Hepatocyte (in vitro differentiated cells): Measurements from ENCODE around the gene AFF2. TPM values are rescaled to one million over a fixed set of nuclear protein-coding genes. Genes with fewer than 3 reads are reported as not detected.
A peak's percentile ranks its signal among the peaks of the same experiment; 100 is the strongest.

Experiments
- DNase-seq: peaks from one replicate; pipeline ENCODE4 v3.0.0-alpha.2; 2016; ENCODE audit warnings: low spot score
- H2AFZ ChIP-seq: fragments of 200-600 bp; sonication (generic); 2 replicates; pipeline ENCODE4 v1.6.0; 2016; ENCODE audit warnings: antibody characterized with exemption, mild to moderate bottlenecking
- H3K27ac ChIP-seq: fragments of 200-600 bp; sonication (generic); 2 replicates; pipeline ENCODE4 v1.5.1; 2016; ENCODE audit warnings: mild to moderate bottlenecking
- H3K27me3 ChIP-seq: fragments of 200-600 bp; sonication (generic); 2 replicates; pipeline ENCODE4 v1.6.1; 2016
- H3K36me3 ChIP-seq: fragments of 200-600 bp; sonication (generic); replicated peaks from 2 replicates; pipeline ENCODE4 v1.5.1; 2016; ENCODE audit warnings: low read depth; ENCODE audit not compliant: insufficient read depth
- H3K4me1 ChIP-seq: fragments of 200-600 bp; sonication (generic); 2 replicates; pipeline ENCODE4 v1.5.1; 2016; ENCODE audit warnings: mild to moderate bottlenecking, moderate library complexity; ENCODE audit not compliant: insufficient read depth
- H3K4me2 ChIP-seq: fragments of 200-600 bp; sonication (generic); 2 replicates; pipeline ENCODE4 v1.6.0; 2016
- H3K4me3 ChIP-seq: fragments of 200-600 bp; sonication (generic); 2 replicates; pipeline ENCODE4 v1.5.1; 2016; ENCODE audit warnings: mild to moderate bottlenecking
- H3K79me2 ChIP-seq: fragments of 200-600 bp; sonication (generic); 2 replicates; pipeline ENCODE4 v1.6.0; 2017; ENCODE audit warnings: mild to moderate bottlenecking
- H3K9me2 ChIP-seq: fragments of 200-600 bp; sonication (generic); replicated peaks from 2 replicates; pipeline ENCODE4 v1.6.0; 2017; ENCODE audit warnings: mild to moderate bottlenecking; ENCODE audit not compliant: insufficient read depth
- H3K9me3 ChIP-seq: fragments of 200-600 bp; sonication (generic); 2 replicates; pipeline ENCODE4 v1.5.1; 2016; ENCODE audit warnings: low read depth, mild to moderate bottlenecking
- H4K20me1 ChIP-seq: fragments of 200-600 bp; sonication (generic); 2 replicates; pipeline ENCODE4 v1.6.0; 2016; ENCODE audit warnings: mild to moderate bottlenecking; ENCODE audit not compliant: insufficient read depth, poor library complexity, severe bottlenecking
- CTCF ChIP-seq: fragments of 200-600 bp; sonication (generic); IDR thresholded peaks from 2 replicates; pipeline ENCODE4 v1.5.1; 2016; ENCODE audit warnings: antibody characterized with exemption, mild to moderate bottlenecking; ENCODE audit not compliant: poor library complexity
- EZH2 ChIP-seq: fragments of 200-600 bp; sonication (generic); IDR thresholded peaks from 2 replicates; pipeline ENCODE4 v1.6.1; 2016; ENCODE audit warnings: antibody characterized with exemption, mild to moderate bottlenecking, borderline replicate concordance
- EZH2phosphoT487 ChIP-seq: fragments of 200-600 bp; sonication (generic); IDR thresholded peaks from one replicate; pipeline ENCODE4 v1.6.1; 2018; ENCODE audit warnings: antibody characterized with exemption, mild to moderate bottlenecking, low read depth, moderate library complexity; ENCODE audit not compliant: unreplicated experiment, severe bottlenecking
- WGBS: methylation state at CpG from one replicate; pipeline ENCODE4 v1.1.6; 2016; ENCODE audit warnings: low lambda C conversion rate; ENCODE audit errors: missing lambda C conversion rate; 5-methylcytosine and 5-hydroxymethylcytosine counted together
- polyA plus RNA-seq: library from polyadenylated mRNA; unstranded; fragments of >200 nt; fragmentation: Nextera tagmentation; extraction: Ambion mirVana; gene quantifications from 2 replicates; pipeline ENCODE4 v1.2.1, GENCODE V29; 2016
- total RNA-seq: library from RNA; depleted of rRNA; stranded (reverse); fragments of >200 nt; gene quantifications from 2 replicates; pipeline ENCODE4 v1.2.3, GENCODE V29; 2014

The AFF2 gene
- total and polyA plus RNA-seq, 2 experiments from 2014 or later, result 2.1 to 6.5 TPM

DNA sequence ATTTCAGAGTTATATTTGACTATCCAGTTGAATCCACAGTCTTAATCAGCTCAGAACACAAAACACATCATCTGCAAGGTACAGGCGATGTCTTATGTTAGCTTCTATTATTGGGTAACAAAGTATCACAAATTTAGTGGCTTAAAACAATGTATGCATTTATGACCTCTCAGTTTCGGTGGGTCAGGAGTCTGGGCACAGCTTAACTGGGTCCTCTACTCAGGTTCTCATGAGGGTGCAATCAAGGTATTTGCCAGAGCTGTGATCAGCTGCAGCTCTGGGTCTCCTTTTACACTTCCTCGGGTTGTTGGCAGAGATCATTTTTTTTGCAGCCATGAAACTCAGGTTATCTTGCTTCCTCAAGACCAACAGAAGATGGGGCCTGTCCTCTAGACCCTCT lies 505.8 kb downstream of the AFF2 start:
- Histone ChIP-seq H4K20me1 (no peaks in the 10 kb centered on the region), H3K27me3 (no peaks in the 10 kb centered on the region), H3K36me3 (no peaks in the 10 kb centered on the region), H3K4me1 (no peaks in the 10 kb centered on the region), H3K9me2 (no peaks in the 10 kb centered on the region), H3K27ac (no peak overlapping the region), H3K79me2 (no peaks in the 10 kb centered on the region), H3K9me3 (no peaks in the 10 kb centered on the region), H3K4me3 (no peak overlapping the region), H3K4me2 (no peak overlapping the region), H2AFZ (no peak overlapping the region)
- 67% methylated on average over 3 of the region's 3 CpGs for WGBS
- no peak for DNase-seq
- TF ChIP-seq EZH2phosphoT487 (no peak), CTCF (no peak), EZH2 (no peak)

GRCh38 chrX:149007423-149007822 lies 507.0 kb downstream of the AFF2 start:
- no peaks in the 10 kb centered on the region for H3K4me1 ChIP-seq
- no peaks in the 10 kb centered on the region for H3K27me3 ChIP-seq
- H3K4me2 ChIP-seq, result no peak overlapping the region
- H4K20me1 ChIP-seq, result no peaks in the 10 kb centered on the region
- H3K27ac ChIP-seq, result no peak overlapping the region
- WGBS, result 68% methylated on average over 4 of the region's 4 CpGs
- H3K79me2 ChIP-seq, result no peaks in the 10 kb centered on the region
- no peak overlapping the region for H3K4me3 ChIP-seq
- no peak for TF ChIP-seq EZH2
- no peak for TF ChIP-seq CTCF
- no peak for TF ChIP-seq EZH2phosphoT487
- H3K9me2 ChIP-seq, result no peaks in the 10 kb centered on the region
- H3K36me3 ChIP-seq, result no peaks in the 10 kb centered on the region
- no peak for DNase-seq
- H2AFZ ChIP-seq, result no peak overlapping the region
- H3K9me3 ChIP-seq, result no peaks in the 10 kb centered on the region

GRCh38 chrX:149010013-149010852 lies 509.8 kb downstream of the AFF2 start:
- Histone ChIP-seq H3K4me1 (no peaks in the 10 kb centered on the region), H3K9me2 (no peaks in the 10 kb centered on the region), H3K27me3 (no peaks in the 10 kb centered on the region), H2AFZ (no peak overlapping the region), H3K4me3 (no peak overlapping the region), H3K27ac (peak overlapping the region; percentile 58), H3K9me3 (no peaks in the 10 kb centered on the region), H3K36me3 (no peaks in the 10 kb centered on the region), H4K20me1 (no peaks in the 10 kb centered on the region), H3K79me2 (no peaks in the 10 kb centered on the region), H3K4me2 (no peak overlapping the region)
- TF ChIP-seq EZH2phosphoT487 (no peak), EZH2 (no peak), CTCF (no peak)
- 50% methylated on average over 4 of the region's 4 CpGs for WGBS
- DNase-seq, result no peak
